ENCODE results near the gene ANKRD44.

ANKRD44 gene

GRCh38 chr2:197286805-197287595 is 23.6 kb downstream of the ANKRD44 start:
- peak; percentile 66 for DNase-seq

GRCh38 chr2:197285361-197285760 is 25.2 kb downstream of the ANKRD44 start:
- no peak for DNase-seq

- no peak for DNase-seq
Measured at GRCh38 chr2:197284956-197285355, 25.6 kb downstream of the ANKRD44 start.

GRCh38 chr2:197281421-197281820 is 29.2 kb downstream of the ANKRD44 start:
- DNase-seq, result no peak

- no peak for DNase-seq
Measured at GRCh38 chr2:197280015-197280702, 30.4 kb downstream of the ANKRD44 start.

- DNase-seq, result no peak
Measured at GRCh38 chr2:197278799-197279763, 31.5 kb downstream of the ANKRD44 start.

GRCh38 chr2:197277794-197278193 is 32.8 kb downstream of the ANKRD44 start:
- no peak for DNase-seq

GRCh38 chr2:197276156-197276555 is 34.4 kb downstream of the ANKRD44 start:
- DNase-seq, result no peak

- DNase-seq, result no peak
Measured at GRCh38 chr2:197274937-197275336, 35.6 kb downstream of the ANKRD44 start.

- no peak for DNase-seq
Measured at GRCh38 chr2:197274349-197274748, 36.2 kb downstream of the ANKRD44 start.

GRCh38 chr2:197273485-197273884 is 37.1 kb downstream of the ANKRD44 start:
- no peak for DNase-seq

GRCh38 chr2:197270601-197271000 is 40.0 kb downstream of the ANKRD44 start:
- DNase-seq, result no peak

- no peak for DNase-seq
Measured at GRCh38 chr2:197269815-197270214, 40.8 kb downstream of the ANKRD44 start.

- DNase-seq, result peak; percentile 51
Measured at GRCh38 chr2:197268786-197269584, 41.6 kb downstream of the ANKRD44 start.

GRCh38 chr2:197266477-197266876 is 44.1 kb downstream of the ANKRD44 start:
- peak; percentile 47 for DNase-seq

- no peak for DNase-seq
Measured at GRCh38 chr2:197265924-197266323, 44.7 kb downstream of the ANKRD44 start.

- no peak for DNase-seq
Measured at GRCh38 chr2:197265036-197265435, 45.5 kb downstream of the ANKRD44 start.

GRCh38 chr2:197264332-197264731 is 46.2 kb downstream of the ANKRD44 start:
- no peak for DNase-seq

GRCh38 chr2:197263077-197263476 is 47.5 kb downstream of the ANKRD44 start:
- DNase-seq, result no peak

- peak; percentile 23 for DNase-seq
Measured at GRCh38 chr2:197261808-197262226, 48.8 kb downstream of the ANKRD44 start.

- DNase-seq, result no peak
Measured at GRCh38 chr2:197259470-197259999, 51.0 kb downstream of the ANKRD44 start.

- DNase-seq, result peak; percentile 40
Measured at GRCh38 chr2:197258580-197258979, 52.0 kb downstream of the ANKRD44 start.

Measured in central memory CD4-positive, alpha-beta T cell (primary cell).